K562 (cell line): Measurements from ENCODE around the gene TDG. TPM values are rescaled to one million over a fixed set of nuclear protein-coding genes. Genes with fewer than 3 reads are reported as not detected.

ENCODE experiments used
- CAMTA2 ChIP-seq: fragments of 250-450 bp; sonication (Bioruptor Pico); conservative IDR thresholded peaks from 2 replicates; pipeline ENCODE4 v1.5.1; 2022
- CREM ChIP-seq: IDR thresholded peaks from 2 replicates; pipeline ENCODE4 v1.6.1; 2014; ENCODE audit warnings: antibody characterized with exemption, low read depth
- EGR1 ChIP-seq: fragments of 450-650 bp; conservative IDR thresholded peaks from 2 replicates; pipeline ENCODE4 v1.6.1; 2017; ENCODE audit warnings: mild to moderate bottlenecking
- EP400 ChIP-seq: fragments of 450-650 bp; IDR thresholded peaks from 2 replicates; pipeline ENCODE4 v1.6.1; 2017; ENCODE audit warnings: antibody characterized with exemption, mild to moderate bottlenecking, moderate library complexity
- FOXJ2 ChIP-seq: fragments of 200-800 bp; sonication (Bioruptor generic); IDR thresholded peaks from 2 replicates; pipeline ENCODE4 v1.6.1; 2016; ENCODE audit warnings: missing genetic modification characterization, missing compliant biosample characterization
- FOXP1 ChIP-seq: sonication (generic); formaldehyde crosslinking; IDR thresholded peaks from 2 replicates; pipeline ENCODE4 v1.8.0; 2022; ENCODE audit warnings: mild to moderate bottlenecking, missing genetic modification reagents
- GABPA ChIP-seq: fragments of 200-800 bp; sonication (Bioruptor generic); conservative IDR thresholded peaks from 2 replicates; pipeline ENCODE4 v1.6.1; 2016; ENCODE audit warnings: low read depth, missing genetic modification characterization, missing compliant biosample characterization
- HNRNPUL1 ChIP-seq: fragments of 200-400 bp; formaldehyde crosslinking; IDR thresholded peaks from 2 replicates; pipeline ENCODE4 v1.6.1; 2017; ENCODE audit warnings: low read length
- NFYB ChIP-seq: IDR thresholded peaks from 2 replicates; pipeline ENCODE4 v1.6.1; 2011; ENCODE audit warnings: mild to moderate bottlenecking, moderate library complexity; ENCODE audit not compliant: insufficient read length; ENCODE audit errors: extremely low read depth
- POLR2G ChIP-seq: fragments of 200-400 bp; formaldehyde crosslinking; IDR thresholded peaks from 2 replicates; pipeline ENCODE4 v1.6.1; 2017; ENCODE audit warnings: low read depth, mild to moderate bottlenecking, antibody characterized with exemption, low read length, moderate library complexity
- POLR2H ChIP-seq: IDR thresholded peaks from 2 replicates; pipeline ENCODE4 v1.6.1; 2016; ENCODE audit warnings: missing genetic modification characterization, low read depth, mild to moderate bottlenecking, control low read depth, missing compliant biosample characterization, moderate library complexity
- PRPF4 ChIP-seq: fragments of 200-400 bp; formaldehyde crosslinking; IDR thresholded peaks from one replicate; pipeline ENCODE4 v1.6.1; 2017; ENCODE audit warnings: low read length, low read depth, mild to moderate bottlenecking; ENCODE audit not compliant: insufficient read depth, poor library complexity, severe bottlenecking
- RNF2 ChIP-seq: sonication (generic); IDR thresholded peaks from 2 replicates; pipeline ENCODE4 v1.6.1; 2016
- SREBF2 ChIP-seq: sonication (generic); formaldehyde crosslinking; IDR thresholded peaks from 2 replicates; pipeline ENCODE4 v1.4.0; 2020; ENCODE audit warnings: mild to moderate bottlenecking, missing genetic modification reagents
- ZNF175 ChIP-seq: fragments of 200-800 bp; sonication (Bioruptor generic); IDR thresholded peaks from 2 replicates; pipeline ENCODE4 v1.6.1; 2016; ENCODE audit warnings: low read depth, mild to moderate bottlenecking, missing genetic modification characterization, missing compliant biosample characterization
- polyA plus RNA-seq, 8 experiments: library from polyadenylated mRNA; depleted of rRNA in 4 of 8; stranded (reverse) in 5 of 8; unstranded in 3 of 8; fragments of >200 nt; fragmentation: Nextera tagmentation in 2 of 8; fragmentation: Illumina TruSeq in 1 of 8; extraction: Ambion mirVana in 2 of 8; extraction: Trizol in 1 of 8; gene quantifications; 2 replicates each; pipeline versions ENCODE4 v1.2.1 to v1.2.3, GENCODE V29; 2011 to 2014; ENCODE audit warnings: inconsistent platforms in 1 of 8, missing spikeins in 1 of 8
- total RNA-seq, 7 experiments: library from RNA; depleted of rRNA in 6 of 7; stranded (reverse); fragments of >200 nt in 6 of 7; fragmentation: Illumina TruSeq in 2 of 7; extraction: Trizol in 2 of 7; gene quantifications; 2 replicates each; pipeline versions ENCODE4 v1.2.1 to v1.2.3, GENCODE V29; 2011 to 2021; ENCODE audit warnings: low replicate concordance in 1 of 7
- TF ChIP-seq, protein P1 (sequence below): sonication (generic); formaldehyde crosslinking; IDR thresholded peaks from 2 replicates; pipeline ENCODE4 v1.8.0; 2023; ENCODE audit warnings: mild to moderate bottlenecking, missing genetic modification reagents
- TF ChIP-seq, protein P2 (sequence below), 2 experiments: fragments of 150-350 bp in 1 of 2; IDR thresholded peaks; 2 replicates each; pipeline ENCODE4 v1.6.1; 2012 to 2016; ENCODE audit warnings: low read depth in 2 of 2, low read length in 2 of 2, mild to moderate bottlenecking in 1 of 2, moderate library complexity in 1 of 2
- TF ChIP-seq, protein P3 (sequence below), 3 experiments: fragments of 200-800 bp in 1 of 3; sonication (Bioruptor generic) in 1 of 3; sonication (generic) in 1 of 3; formaldehyde crosslinking in 1 of 3; IDR thresholded peaks; 2 replicates each; pipeline versions ENCODE4 v1.6.1 to v1.8.0; 2016 to 2022; ENCODE audit warnings: mild to moderate bottlenecking in 2 of 3, missing compliant biosample characterization in 2 of 3, missing genetic modification characterization in 2 of 3, missing genetic modification reagents in 1 of 3

Gene TDG
- total and polyA plus RNA-seq, 9 of the 15 experiments (the other 6 are each of a cell fraction or from before 2014, with no cell fraction given): 37.6 to 77.2 (median 64.0) TPM

DNA sequence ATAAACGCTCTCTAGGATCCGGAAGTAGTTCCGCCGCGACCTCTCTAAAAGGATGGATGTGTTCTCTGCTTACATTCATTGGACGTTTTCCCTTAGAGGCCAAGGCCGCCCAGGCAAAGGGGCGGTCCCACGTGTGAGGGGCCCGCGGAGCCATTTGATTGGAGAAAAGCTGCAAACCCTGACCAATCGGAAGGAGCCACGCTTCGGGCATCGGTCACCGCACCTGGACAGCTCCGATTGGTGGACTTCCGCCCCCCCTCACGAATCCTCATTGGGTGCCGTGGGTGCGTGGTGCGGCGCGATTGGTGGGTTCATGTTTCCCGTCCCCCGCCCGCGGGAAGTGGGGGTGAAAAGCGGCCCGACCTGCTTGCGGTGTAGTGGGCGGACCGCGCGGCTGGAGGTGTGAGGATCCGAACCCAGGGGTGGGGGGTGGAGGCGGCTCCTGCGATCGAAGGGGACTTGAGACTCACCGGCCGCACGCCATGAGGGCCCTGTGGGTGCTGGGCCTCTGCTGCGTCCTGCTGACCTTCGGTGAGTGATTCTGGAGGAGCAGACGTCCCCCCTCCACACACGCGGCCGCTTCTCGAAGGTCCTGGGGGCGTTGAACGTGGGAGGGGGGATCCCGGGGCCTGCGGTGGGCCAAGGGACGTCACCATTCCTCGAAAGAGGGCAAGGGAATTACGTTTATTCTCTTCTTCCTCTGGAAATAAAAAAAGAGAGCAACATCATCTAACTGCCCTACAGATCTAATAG lies 35.5 kb upstream of the TDG start, which contains the start of gene HSP90B1 (continued):
- TF ChIP-seq, protein P1, sequence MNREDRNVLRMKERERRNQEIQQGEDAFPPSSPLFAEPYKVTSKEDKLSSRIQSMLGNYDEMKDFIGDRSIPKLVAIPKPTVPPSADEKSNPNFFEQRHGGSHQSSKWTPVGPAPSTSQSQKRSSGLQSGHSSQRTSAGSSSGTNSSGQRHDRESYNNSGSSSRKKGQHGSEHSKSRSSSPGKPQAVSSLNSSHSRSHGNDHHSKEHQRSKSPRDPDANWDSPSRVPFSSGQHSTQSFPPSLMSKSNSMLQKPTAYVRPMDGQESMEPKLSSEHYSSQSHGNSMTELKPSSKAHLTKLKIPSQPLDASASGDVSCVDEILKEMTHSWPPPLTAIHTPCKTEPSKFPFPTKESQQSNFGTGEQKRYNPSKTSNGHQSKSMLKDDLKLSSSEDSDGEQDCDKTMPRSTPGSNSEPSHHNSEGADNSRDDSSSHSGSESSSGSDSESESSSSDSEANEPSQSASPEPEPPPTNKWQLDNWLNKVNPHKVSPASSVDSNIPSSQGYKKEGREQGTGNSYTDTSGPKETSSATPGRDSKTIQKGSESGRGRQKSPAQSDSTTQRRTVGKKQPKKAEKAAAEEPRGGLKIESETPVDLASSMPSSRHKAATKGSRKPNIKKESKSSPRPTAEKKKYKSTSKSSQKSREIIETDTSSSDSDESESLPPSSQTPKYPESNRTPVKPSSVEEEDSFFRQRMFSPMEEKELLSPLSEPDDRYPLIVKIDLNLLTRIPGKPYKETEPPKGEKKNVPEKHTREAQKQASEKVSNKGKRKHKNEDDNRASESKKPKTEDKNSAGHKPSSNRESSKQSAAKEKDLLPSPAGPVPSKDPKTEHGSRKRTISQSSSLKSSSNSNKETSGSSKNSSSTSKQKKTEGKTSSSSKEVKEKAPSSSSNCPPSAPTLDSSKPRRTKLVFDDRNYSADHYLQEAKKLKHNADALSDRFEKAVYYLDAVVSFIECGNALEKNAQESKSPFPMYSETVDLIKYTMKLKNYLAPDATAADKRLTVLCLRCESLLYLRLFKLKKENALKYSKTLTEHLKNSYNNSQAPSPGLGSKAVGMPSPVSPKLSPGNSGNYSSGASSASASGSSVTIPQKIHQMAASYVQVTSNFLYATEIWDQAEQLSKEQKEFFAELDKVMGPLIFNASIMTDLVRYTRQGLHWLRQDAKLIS (CRISPR knock-in tag): peak; percentile 92; the same call in 1 of the 2 replicates
- peak; percentile 85; the same call in 1 of the 2 replicates for TF ChIP-seq FOXP1 (CRISPR knock-in tag)
- no peak for TF ChIP-seq CAMTA2 (CRISPR knock-in tag)
- no peak for TF ChIP-seq SREBF2 (CRISPR knock-in tag)
- no peak for TF ChIP-seq HNRNPUL1
- peak; percentile 93 for TF ChIP-seq NFYB
- peak; percentile 78 for TF ChIP-seq CREM
- TF ChIP-seq PRPF4: peak; percentile 76
- TF ChIP-seq, protein P2, sequence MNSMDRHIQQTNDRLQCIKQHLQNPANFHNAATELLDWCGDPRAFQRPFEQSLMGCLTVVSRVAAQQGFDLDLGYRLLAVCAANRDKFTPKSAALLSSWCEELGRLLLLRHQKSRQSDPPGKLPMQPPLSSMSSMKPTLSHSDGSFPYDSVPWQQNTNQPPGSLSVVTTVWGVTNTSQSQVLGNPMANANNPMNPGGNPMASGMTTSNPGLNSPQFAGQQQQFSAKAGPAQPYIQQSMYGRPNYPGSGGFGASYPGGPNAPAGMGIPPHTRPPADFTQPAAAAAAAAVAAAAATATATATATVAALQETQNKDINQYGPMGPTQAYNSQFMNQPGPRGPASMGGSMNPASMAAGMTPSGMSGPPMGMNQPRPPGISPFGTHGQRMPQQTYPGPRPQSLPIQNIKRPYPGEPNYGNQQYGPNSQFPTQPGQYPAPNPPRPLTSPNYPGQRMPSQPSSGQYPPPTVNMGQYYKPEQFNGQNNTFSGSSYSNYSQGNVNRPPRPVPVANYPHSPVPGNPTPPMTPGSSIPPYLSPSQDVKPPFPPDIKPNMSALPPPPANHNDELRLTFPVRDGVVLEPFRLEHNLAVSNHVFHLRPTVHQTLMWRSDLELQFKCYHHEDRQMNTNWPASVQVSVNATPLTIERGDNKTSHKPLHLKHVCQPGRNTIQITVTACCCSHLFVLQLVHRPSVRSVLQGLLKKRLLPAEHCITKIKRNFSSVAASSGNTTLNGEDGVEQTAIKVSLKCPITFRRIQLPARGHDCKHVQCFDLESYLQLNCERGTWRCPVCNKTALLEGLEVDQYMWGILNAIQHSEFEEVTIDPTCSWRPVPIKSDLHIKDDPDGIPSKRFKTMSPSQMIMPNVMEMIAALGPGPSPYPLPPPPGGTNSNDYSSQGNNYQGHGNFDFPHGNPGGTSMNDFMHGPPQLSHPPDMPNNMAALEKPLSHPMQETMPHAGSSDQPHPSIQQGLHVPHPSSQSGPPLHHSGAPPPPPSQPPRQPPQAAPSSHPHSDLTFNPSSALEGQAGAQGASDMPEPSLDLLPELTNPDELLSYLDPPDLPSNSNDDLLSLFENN (IDR thresholded peaks at IDR 0.05; ENCODE audit: low read depth in 2 of 2, low read length in 2 of 2): peak in 1 of 2 experiments; percentile 80; a peak in 1 of 4 replicates
- peak; percentile 97 for TF ChIP-seq GABPA
- peak; percentile 89 for TF ChIP-seq EGR1
- TF ChIP-seq POLR2G: peak; percentile 100
- peak; percentile 94 for TF ChIP-seq POLR2H (tag)
- no peak; the same call in 1 of the 2 replicates for TF ChIP-seq FOXJ2 (tag)
- peak; percentile 81 for TF ChIP-seq ZNF175
- peak; percentile 84 for TF ChIP-seq RNF2
- TF ChIP-seq, protein P3, sequence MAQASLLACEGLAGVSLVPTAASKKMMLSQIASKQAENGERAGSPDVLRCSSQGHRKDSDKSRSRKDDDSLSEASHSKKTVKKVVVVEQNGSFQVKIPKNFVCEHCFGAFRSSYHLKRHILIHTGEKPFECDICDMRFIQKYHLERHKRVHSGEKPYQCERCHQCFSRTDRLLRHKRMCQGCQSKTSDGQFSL (CRISPR knock-in tag; IDR thresholded peaks at IDR 0.05): peak; percentile 98
- TF ChIP-seq, protein P3 (tag; IDR thresholded peaks at IDR 0.05): peak in 1 of 2 experiments; percentile 87; a peak in 2 of 4 replicates
- TF ChIP-seq EP400: peak; percentile 99
